Thyroid gland (tissue), 4 donors: Measurements from ENCODE around the gene XRRA1.

Experiments
- CTCF ChIP-seq, 6 experiments: fragments of 200-600 bp in 3 of 6; fragments of 450-650 bp in 3 of 6; sonication (generic) in 3 of 6; IDR thresholded peaks; one replicate each; pipeline ENCODE4 v1.5.1; 2016 to 2019; ENCODE audit warnings: antibody characterized with exemption in 6 of 6, mild to moderate bottlenecking in 2 of 6, inconsistent platforms in 1 of 6, moderate library complexity in 1 of 6
- POLR2A ChIP-seq, 2 donors: fragments of 450-650 bp; IDR thresholded peaks; one replicate each; pipeline ENCODE4 v1.6.1; 2017; ENCODE audit warnings: antibody characterized with exemption in 2 of 2, mild to moderate bottlenecking in 2 of 2, moderate library complexity in 1 of 2

- TF ChIP-seq CTCF (IDR thresholded peaks at IDR 0.05): no peak
- no peak for TF ChIP-seq POLR2A (IDR thresholded peaks at IDR 0.05)
Observed at GRCh38 chr11:74978041-74978440, 29.1 kb upstream of the XRRA1 start.
